GM19240 (cell line): ENCODE data around the gene KLHL30.

ENCODE experiments used
- DNase-seq: peaks from one replicate; pipeline ENCODE4 v3.0.0; 2011; ENCODE audit warnings: low spot score; ENCODE audit not compliant: insufficient read length

Gene KLHL30

DNA sequence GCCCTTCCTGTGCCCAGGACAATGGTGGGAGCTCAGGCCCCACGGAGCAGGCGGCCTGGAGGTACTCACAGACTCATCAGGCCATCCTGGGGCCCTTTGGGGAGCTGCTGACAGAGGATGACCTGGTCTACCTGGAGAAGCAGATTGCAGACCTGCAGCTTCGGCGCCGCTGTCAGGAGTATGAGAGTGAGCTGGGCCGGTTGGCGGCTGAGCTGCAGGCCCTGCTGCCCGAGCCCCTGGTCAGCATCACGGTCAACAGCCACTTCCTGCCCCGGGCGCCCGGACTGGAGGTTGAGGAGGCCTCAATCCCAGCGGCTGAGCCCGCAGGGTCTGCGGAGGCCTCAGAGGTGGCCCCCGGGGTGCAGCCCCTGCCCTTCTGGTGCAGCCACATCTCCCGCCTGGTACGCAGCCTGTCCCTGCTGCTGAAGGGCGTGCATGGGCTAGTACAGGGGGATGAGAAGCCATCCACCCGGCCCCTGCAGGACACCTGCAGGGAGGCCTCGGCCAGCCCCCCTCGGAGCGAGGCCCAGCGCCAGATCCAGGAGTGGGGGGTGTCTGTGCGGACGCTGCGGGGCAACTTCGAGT lies 8.3 kb upstream of the KLHL30 start:
- no peak for DNase-seq

DNA sequence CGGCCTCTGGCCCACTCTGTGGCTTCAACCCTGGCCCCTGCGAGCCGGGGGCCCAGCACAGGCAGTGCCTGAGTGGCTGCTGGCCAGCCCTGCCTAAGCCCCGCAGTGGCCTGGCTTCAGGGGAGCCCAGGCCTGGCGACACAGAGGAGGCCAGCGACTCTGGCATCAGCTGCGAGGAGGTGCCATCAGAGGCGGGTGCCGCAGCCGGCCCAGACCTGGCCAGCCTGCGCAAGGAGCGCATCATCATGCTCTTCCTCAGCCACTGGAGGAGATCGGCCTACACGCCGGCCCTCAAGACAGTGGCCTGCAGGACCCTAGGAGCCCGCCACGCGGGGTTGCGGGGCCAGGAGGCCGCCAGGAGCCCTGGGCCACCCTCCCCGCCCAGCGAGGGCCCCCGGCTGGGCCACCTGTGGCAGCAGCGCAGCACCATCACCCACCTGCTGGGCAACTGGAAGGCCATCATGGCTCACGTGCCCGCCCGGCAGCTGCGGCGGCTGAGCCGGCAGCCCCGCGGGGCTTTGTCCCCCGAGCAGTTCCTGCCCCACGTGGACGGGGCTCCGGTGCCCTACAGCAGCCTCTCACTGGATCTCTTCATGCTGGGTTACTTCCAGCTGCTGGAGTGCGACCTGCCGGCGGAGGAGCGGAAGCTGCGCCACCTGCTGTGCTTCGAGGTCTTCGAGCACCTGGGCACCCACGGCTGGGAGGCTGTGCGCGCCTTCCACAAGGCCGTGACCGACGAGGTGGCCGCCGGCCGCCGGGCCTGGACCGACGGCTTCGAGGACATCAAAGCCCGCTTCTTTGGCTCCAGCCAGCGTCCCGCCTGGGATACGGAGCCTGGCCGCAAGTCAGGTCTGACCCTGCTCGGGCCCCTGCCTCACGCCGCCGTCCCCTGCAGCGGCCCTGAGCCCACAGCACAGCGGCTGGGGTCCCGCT lies 7.5 kb upstream of the KLHL30 start:
- DNase-seq = no peak

DNA sequence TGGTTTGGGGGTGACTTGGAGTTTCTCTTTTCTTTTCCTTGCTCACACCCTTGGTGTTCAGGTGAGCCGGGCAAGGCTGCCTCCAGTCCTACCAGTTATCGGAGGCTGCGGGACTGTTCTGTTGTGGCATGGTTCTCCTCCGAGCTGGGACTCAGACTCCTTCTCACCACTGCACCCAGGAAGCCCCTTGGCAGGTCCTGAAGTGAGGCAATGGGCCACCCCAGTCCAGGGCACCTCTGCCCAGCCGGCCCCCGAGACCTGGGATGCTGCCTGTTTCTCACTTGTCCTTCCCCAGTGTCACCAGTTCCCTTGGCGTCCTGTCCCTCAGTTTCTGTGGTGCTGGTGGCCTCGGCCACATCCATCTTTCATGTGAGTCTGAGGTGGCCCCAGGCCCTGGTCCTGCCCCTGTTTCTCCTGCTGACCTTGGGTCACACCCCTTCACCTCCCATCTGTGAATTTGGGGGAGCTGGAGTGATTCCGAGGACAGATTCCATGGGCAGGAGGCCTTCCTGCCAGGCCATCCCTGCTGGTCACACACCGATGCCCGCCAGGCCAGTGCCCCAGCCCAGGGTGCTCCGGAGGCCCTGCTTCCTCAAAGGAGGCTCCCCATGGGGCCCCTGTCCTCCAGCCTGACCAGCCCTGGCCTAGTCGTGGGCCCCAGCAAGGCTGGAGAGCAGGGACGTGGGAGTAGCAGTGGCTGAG lies 6.6 kb upstream of the KLHL30 start:
- DNase-seq = no peak

DNA sequence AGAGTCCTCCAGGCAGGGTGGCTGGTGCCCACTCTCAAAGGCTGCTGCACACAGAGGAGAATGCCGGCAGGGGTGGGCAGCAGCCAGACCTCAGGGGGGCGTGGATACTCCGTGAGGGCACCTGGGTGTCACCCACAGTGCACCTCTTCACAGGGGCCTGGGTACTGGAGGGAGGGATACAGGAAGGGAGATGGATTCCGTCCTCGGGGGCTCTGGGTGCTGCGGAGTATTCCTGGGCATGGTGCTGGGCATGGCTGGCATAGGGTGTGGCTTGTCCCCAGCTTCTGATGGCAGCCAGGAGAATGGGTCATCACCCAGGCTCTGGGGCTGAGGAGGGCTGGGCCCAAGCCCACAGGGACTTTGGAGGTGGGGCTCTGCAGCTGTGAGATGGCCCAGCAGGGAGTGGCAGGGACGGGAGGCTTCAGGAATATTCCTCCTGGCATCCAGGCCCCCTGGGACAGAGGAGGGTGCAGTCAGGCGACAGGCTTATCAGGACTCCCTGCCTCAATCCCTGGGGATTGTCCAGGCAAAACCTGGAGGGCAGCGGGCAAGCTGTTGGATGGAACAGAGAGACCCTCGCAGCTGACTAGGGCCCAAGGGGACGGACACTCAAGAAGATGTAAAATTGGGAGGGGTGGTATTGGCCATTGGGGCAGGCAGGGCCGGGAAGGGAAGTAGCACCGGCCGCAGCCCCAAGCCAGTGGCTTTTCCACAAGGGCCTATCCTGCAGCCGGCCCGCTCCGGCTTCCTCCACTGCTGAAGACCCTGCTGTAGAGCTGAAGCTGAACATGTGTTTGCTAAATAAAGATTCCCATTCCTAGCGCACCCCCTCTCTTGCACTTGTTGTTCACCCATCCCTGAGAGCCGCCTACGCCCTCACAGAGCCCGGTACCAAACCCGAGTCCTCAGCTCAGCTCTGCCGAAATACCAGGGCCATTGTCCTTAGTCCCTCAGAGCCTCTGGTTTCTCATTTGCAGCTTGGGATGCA lies 5.7 kb upstream of the KLHL30 start:
- no peak for DNase-seq

DNA sequence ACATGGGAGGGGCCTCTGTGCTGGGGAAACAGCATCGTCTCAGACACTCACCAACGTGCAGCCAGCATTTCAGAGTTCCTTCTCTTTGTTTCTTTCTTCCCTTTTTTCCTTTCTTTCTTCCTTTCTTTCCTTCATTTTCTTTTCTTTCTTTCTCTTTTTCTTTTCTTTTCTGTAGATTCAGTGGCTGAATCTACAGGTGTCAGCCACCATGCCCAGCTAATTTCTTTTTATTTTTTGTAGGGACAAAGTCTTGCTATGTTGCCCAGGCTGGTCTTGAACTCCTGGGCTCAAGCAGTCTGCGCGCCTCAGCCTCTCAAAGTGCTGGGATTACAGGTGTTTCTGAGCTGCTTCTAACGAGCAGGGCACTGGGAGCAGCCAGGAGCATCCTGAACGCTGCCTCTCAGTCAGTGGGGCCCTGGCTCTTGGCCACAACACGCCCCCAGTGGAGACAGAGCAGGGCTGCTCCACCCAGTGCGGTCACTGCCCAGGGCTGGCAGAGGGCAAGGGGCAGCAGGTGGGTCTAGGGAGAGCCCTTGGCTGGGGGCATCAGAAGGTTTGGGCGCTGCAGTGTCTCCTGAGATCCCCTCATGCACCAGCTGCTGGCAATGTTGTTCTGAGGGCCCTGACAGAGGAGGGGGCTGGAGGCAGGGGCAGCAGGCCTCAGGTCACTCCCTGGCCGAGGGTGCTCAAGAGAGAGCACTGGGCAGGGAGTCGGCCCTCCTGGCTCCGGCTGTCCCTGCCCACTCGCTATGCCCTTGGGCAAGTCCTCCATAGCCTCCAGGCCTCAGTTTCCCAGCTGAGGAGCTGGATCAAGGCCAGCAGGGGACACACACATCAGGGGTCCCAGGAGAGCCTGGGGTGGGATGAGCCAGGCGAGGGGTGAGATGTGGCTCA lies 4.7 kb upstream of the KLHL30 start:
- no peak for DNase-seq

DNA sequence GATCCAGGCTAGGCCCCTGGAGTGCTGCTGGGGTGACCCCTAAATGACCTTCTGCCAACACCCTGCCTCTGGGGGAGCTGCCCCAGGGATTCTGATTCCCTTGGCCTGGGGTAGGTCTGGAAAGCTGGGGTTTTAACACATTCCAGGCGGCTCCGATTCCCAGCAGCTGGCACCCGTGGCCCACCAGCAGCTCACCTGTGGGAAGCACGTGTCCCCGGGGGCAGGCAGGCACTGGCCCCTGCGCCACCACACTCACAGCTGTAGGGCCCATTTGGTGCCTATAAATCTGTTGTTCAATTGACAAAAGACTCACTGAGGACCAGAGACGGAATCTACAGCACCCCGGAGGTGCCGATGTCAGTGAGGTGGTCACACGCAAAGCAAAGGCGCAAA lies 4.1 kb upstream of the KLHL30 start:
- no peak for DNase-seq

DNA sequence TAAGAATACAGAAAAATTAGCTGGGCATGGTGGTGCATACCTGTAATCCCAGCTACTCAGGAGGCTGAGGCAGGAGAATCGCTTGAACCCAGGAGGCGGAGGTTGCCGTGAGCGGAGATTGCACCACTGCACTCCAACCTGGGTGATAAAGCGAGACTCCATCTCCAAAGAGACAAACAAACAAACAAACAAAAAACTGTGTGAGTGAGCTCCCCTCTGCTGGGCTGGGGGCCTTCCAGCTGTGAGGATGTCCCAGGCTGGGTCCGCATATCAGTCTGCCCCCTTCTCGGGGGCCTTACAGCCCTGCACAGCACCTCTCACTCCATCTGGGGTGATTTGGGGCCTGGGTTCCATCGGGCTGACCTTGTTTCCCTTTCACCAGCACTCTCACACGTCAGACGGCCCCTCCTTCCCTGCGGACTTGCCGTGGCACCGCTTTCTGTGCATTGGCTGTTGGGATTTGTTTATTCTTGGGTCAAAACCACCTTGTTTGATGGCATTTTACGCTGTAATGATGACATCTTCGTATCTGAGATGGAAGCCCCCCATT lies 2.8 kb upstream of the KLHL30 start:
- no peak for DNase-seq

DNA sequence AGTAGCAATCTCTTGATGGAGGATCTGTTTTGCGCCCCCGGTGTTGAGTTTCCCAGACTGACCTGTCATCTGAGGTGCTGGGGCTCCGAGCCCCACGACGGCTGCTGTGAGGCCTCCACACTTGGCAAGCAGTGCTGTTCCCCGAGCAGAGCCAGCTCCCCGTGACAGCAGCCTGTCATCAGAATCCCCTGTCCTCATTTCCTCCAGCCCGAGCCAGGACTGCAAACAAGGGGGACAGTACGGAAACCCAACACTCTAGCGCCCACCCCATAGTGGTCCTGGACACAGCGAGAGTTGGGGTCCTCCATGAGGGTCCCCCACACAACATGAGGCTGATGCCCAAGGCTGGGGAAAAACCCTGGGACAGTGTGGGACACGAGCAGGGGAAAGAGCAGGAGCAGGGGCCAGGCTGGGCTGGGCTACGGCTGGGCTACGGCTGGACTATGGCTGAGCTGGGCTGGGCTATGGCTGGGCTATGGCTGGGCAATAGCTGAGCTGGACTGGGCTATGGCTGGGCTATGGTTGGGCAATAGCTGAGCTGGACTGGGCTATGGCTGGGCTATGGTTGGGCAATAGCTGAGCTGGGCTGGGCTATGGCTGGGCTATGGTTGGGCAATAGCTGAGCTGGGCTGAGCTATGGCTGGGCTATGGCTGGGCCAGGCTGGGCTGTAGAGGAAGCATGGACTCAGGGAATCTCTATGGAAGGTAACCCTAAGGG lies 1.5 kb upstream of the KLHL30 start:
- DNase-seq = no peak

DNA sequence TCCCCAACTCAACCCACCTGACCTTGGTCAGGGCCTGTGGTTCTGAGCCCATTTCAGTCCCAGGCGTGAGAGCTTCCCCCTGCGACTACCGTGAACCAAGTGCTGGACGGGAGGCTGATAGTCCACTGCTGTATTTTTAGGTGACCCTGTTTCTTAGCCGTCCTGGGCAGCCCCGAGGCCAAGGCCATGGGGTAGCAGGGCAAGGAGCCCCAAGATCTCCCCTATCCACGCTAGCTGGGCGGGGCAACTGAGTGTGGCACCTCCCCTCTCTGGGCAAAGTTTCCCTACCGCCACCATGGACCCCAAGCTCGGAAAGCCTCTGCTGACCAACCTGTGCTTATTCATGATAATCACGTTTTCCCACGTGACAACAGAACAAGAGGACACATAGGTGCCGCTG lies 583 bp upstream of the KLHL30 start:
- DNase-seq = no peak

DNA sequence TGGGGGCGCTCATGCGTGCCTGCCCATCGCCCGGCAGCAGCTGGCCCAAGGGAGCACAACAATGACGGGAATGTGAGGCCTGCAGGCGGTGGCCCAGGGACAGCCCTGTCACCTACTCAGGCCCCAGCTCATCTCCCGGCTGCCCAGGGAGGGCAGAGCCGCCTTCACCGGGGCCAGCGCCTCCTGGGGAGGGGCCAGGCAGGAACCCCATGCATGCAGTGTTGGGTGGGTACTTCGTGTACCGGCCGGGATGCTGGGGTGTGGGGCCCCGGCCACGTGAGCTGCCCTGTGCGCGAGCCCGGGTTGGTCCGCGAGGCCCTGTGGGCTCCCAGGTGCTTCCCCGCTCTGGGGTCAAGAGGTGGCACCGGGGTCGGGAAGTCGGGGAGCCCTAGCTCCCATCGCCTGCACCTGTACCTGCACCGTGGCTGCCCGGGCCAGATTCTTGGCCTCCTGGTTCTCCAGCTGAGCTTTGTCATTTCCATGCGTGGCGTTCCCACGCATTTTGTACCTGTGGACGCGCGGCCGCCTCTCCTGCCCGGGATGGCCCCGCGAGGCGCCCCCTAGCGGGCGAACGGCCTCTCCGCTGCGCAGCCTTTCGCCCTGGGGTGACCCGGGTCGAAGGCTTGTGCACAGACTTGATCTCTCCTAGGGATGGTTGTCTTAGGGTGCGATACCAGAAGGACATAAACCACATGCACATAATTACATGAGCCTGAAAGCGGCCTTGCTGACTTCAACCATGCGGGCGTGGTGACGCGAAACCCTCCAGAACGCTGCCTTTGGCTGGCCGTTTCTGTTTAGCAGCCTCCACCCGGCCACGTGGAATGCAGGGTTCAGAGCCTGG lies 950 bp downstream of the KLHL30 start:
- no peak for DNase-seq

DNA sequence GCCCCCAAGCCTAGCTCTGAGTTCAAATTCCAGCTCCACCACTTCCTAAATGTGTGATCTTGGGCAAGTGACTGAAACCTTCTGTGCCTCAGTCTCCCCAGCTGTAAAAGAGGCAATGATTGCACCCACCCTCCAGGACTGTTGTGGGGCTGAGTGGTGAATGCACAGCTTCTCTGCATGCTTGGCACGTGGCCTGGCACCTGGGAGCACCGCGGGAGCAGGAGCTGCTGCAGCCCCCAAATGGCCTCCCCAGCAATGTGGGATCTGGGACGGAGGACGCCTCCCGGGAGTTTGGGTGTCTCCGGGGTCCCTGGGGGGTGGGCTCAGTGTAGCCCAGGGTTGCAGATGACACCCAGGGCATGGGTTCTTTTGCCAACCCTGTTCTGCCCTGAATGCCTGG lies 1.6 kb downstream of the KLHL30 start:
- DNase-seq = no peak

DNA sequence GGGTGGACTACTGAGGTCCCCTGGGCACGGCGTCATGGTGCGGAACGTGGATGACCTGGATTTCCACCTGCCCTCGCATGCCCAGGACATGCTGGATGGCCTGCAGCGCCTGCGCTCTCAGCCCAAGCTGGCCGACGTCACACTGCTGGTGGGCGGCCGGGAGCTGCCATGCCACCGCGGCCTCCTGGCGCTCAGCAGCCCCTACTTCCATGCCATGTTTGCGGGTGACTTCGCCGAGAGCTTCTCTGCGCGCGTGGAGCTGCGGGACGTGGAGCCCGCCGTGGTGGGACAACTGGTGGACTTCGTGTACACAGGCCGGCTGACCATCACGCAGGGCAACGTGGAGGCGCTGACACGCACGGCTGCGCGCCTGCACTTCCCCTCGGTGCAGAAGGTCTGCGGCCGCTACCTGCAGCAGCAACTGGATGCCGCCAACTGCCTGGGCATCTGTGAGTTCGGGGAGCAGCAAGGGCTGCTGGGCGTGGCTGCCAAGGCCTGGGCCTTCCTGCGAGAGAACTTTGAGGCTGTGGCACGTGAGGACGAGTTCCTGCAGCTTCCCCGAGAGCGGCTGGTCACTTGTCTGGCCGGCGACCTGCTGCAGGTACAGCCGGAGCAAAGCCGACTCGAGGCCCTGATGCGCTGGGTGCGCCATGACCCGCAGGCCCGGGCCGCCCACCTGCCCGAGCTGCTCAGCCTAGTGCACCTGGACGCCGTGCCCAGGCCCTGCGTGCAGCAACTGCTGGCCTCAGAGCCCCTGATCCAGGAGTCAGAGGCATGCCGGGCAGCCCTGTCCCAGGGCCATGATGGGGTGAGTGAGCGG lies 2.5 kb downstream of the KLHL30 start:
- no peak for DNase-seq

DNA sequence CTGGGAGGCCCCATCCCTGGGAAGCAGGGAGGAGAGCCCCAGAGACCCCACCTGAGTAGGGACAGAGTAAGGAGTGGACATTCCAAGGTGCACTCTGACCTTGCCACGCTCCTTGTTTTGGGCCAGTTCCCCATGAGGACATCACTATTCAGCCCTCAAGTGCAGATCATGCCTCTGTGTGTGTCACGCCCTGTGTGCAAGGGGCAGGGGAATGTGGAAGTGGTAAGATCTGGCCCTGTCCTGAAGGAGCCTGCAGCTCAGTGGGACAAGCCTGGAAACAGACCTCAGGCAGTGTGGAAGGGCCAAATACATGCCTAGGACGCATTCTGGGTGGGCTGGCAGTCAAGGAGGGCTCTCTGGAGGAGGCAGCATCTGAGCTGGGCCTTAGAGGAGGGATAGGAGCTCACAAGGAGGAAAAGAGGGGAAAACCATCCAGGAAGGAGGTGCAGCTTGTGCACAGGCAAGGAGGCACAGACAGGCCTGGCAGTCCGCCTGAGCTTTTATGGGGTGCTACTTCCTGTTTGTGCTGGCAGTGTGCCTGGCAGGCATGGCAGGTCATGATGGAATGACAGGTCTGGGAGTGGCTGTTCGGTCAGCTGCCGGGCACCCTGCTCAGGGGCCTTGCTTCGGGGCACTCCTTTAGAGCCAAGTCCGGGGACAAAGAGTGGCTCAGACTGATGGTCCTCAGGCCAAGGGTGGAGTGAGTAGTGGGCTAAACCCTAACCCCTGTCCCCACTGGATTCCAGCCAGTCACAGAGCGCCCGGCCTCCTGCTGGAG lies 3.3 kb downstream of the KLHL30 start:
- DNase-seq = no peak

DNA sequence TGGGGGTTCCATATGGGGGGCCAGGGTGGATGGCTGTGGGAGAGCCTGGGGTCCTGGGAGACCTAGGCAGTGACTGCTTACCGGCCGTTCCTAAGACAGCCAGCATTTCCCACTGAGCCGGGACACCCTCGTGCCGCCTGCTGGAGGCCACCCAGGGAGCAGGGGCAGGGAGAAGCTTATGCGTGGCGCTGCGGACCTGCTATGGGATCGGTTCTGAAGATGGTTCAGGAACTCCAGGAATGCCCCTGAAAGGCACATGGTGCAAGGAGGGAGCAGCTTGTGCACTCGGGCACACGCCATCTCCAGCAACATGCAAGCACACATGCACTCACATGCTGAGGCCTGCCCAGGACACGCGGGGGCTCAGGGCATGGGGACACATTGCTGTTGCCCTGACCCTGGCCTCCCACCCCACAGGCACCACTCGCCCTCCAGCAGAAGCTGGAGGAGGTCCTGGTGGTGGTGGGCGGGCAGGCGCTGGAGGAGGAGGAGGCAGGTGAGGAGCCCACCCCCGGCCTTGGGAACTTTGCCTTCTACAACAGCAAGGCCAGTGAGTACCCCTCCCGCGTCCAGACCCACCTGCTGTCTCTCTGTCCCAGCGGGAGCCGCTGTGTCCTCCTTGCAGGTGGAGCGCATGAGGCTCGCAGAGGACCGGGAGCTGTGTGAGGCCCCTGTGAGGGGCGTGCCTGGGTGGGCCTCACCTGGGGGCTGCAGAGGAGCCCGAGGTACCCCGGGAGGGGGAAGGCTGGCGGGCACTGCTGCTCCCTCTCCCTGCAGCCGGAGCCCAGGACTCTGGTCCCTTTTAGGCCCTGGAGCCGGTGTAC lies 4.1 kb downstream of the KLHL30 start:
- no peak for DNase-seq

DNA sequence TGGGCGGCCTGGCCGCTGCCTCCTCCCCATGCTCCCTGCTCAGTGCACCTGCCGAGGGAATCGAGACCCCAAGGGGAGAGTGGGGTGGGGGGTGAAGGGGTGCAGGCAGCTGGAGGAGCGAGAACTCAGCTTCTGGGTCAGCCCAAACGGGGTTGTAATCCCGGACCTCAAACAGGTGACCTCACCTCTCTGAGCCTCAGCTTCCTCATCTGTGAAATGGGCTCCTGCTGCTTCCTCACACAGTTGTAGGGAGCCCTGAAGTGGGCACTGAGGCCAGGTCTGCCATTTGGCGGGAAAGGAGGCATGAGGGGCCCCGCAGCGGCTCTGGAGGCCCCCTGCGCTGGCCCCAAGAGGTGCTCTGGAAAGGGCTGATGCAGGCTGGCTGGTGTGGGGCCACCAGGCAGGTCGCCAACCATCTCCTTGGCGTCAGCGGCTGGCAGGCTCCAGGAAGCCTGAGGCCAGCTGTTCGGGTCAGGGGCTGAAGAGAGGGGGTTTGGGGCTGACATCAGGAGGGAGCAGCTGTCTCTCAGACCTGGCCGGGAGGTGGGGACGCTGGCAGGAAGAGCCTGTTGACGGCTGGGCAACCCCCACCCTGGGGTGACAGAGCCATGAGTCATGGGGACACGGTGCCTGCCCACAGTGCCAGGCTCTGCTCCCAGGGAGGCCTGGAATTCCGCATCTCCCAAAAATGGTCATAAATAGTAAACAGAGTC lies 4.9 kb downstream of the KLHL30 start:
- DNase-seq = no peak
